ENCODE results near the gene S100G.
A peak's percentile ranks its signal among the peaks of the same experiment; 100 is the strongest.

DNA sequence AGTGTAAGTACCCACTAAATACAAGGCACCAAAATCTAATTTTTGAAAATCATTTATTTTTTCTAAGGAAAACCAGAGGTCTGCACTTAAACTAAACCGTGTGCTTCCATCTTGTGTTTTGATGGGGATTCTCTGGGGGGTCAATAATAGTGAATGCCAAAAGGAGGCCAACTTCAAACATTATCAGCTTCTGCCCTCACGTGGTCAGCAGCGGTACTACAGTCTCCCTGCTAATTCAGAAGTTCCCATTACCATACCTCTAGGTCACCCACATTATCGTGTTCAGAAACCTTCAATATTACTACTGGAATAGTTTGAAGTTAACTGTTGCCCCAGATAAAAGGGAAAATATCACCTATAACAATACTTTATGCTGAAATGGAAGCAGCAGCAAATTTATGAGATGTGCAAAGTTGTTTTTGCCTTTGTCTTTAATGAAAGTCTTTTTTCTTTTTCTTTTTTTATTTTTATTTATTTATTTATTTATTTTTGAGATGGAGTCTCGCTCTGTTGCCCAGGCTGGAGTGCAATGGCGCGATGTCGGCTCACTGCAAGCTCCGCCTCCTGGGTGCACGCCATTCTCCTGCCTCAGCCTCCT, 45.2 kb downstream of the S100G start:
- TF ChIP-seq, protein P1, sequence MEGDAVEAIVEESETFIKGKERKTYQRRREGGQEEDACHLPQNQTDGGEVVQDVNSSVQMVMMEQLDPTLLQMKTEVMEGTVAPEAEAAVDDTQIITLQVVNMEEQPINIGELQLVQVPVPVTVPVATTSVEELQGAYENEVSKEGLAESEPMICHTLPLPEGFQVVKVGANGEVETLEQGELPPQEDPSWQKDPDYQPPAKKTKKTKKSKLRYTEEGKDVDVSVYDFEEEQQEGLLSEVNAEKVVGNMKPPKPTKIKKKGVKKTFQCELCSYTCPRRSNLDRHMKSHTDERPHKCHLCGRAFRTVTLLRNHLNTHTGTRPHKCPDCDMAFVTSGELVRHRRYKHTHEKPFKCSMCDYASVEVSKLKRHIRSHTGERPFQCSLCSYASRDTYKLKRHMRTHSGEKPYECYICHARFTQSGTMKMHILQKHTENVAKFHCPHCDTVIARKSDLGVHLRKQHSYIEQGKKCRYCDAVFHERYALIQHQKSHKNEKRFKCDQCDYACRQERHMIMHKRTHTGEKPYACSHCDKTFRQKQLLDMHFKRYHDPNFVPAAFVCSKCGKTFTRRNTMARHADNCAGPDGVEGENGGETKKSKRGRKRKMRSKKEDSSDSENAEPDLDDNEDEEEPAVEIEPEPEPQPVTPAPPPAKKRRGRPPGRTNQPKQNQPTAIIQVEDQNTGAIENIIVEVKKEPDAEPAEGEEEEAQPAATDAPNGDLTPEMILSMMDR (IDR thresholded peaks at IDR 0.05 in 8 of 11, conservative IDR thresholded peaks at IDR 0.05 in 3 of 11): peak; percentile 56 to 94 (median 80)
- TF ChIP-seq POLR2A (IDR thresholded peaks at IDR 0.05) (no peak), POLR2AphosphoS5 (IDR thresholded peaks at IDR 0.05) (no peak)
